ENCODE measurements around the gene CMTM7.
"Not testable (repeated sequence)": the region's sequence is repeated elsewhere in the genome, so short reads cannot be mapped to it uniquely, and the experiment has no call there.

The CMTM7 gene

DNA sequence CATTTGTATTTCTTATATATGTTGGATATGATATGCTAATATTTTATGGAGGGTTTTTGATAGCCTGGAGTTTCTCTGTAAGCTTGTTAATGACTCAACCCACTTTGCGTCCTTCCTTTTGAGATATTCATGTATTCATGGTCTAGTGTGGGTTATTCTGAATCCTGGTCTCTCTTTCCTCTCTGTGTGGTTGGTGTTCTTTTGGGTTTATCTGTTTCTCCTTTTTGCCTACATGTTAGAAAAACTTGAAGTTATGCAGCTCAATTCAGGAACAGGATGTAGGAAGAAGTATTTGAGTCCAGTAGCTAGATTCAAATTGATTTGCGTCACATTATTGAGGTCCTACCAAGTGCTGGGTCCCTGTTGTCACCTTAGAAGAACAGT is 28.1 kb downstream of the CMTM7 start:
- DNase-seq: no peak

DNA sequence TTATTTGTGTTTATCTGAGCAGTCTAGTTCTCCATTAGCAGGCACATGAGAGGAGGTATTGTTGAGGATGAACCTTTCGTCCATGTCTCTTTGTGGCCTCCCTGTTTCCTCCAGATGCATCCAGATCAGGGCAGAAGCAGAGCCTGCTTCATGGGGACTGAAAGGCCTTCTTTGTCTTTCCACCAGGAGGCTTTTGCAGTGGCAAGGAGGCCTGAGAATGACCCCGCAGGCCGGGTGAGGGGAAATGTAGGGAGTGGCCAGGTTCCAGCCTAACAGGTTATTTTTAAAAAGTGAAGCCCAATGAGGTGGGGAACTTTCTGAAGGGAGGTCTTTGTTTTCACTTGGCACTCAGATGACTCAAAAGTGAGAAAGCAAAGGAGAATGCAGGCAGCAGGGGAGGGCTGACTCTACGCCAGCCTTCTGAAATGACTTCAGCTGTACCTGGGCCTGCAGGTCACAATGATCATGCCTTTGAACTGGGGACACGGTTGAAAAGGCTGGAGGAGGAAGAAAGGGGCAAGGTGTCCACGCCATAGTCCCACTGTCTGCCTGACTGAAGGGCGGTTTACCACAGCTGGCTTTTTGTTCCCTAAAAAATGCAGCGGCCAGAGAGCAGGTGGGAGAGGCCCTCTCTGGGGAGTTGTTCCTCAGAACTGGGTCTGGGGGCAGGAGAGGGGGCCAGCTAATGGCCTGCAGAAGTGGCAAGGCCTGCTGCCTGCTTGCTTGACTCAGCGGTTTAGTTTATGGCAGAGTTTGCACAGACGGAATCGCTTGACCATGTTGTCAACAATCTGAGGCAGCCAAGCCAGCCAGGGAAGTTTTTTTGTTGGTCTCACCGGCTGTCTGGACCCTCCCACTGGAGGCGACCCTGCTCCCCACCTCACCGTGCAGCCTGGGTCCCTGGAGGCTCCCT is 28.7 kb downstream of the CMTM7 start:
- DNase-seq: no peak

DNA sequence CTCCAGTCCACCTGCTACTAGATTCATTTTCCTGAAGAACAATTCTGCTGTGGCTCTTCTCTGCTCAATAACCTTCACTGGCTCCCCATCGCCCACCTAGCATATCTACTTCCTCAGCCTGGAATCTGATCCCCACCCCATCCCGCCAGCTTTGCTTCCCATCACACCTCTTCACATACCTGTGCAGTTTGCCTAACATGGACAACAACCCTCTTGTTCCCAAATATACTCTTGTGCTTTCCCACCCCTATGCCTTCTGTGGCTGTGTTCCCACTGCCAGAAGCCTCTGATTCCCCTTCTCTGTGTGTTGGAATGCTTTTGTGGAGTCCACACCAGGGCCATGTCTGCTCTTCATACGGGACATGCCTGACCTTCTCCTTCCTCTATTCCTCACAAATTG is 29.5 kb downstream of the CMTM7 start:
- no peak for DNase-seq

DNA sequence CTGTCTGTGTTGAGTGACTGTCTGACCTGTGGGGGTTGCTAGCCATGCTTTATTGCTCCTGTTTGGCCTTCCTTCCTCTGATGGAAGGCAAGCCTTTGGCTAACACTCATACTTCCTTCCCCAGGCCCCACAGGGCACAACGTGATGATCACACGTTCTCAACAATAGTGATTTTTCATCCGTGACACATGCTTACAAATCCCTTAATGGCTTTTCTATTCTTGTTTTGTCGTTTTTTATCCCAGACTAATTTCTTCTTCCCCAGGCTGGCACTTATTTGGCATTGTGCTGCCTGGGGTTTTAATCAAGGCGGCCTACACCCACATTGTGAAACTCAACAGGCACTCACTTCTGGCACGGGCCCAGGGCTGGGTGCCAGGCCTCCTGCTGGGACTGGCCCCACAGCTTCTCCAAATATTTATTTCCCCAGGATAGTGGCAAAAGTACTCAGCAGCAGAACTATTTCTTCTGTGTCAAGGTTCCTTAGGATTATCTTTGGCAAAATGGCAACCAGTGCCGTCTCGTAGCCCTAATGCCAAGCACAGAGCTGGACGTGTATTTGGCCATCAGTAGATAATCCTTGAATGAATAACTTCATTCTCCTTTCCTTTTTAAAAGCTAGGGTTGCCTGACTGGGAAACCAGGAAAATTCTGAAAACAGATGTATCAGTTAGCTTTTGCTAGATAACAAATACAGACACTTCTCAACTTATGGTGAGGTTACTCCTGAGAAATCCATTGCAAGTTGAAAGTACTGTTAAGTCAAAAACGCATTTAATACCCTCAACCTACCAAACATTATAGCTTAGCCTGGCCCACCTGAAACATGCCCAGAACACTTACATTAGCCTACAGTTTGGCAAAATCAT is 30.6 kb downstream of the CMTM7 start:
- peak; percentile 41 for DNase-seq

DNA sequence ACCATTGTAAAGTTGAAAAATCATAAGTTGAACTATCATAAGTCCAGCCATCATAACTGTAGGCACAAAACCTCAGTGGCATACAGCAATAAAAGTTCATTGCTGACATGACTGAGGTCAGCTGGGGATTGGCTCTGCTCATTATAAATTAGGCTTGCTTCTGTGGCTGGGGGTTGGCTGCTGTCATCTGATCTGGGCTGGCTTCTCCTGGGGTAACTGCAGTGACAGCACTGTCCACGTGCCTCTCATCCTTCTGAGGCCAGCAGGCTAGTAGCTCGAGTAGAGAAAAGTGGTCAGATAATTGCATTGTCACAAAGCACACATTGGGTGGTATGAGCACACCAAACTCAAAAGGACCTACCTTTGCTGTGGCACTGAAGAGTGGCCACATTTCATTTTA is 31.3 kb downstream of the CMTM7 start:
- DNase-seq: no peak

DNA sequence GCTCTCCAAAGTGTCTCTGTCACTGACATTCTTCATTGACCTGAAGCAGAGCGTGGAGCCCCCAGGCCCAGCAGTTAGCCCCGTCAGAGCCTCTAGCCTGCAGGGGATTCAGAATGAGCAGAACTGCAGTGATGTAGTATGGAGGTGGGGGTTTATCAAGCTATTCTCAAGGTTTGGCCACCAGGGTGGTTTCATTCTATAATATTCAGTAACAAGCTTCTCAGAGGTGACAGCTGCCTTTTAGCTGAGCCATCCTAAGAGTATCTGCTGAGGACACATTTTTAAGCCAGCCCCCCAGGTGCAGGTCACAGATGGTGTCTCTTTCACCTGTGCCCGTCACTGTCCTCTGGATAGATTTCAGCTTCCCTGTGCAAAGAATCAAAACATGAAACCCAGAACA is 31.9 kb downstream of the CMTM7 start:
- DNase-seq: no peak

DNA sequence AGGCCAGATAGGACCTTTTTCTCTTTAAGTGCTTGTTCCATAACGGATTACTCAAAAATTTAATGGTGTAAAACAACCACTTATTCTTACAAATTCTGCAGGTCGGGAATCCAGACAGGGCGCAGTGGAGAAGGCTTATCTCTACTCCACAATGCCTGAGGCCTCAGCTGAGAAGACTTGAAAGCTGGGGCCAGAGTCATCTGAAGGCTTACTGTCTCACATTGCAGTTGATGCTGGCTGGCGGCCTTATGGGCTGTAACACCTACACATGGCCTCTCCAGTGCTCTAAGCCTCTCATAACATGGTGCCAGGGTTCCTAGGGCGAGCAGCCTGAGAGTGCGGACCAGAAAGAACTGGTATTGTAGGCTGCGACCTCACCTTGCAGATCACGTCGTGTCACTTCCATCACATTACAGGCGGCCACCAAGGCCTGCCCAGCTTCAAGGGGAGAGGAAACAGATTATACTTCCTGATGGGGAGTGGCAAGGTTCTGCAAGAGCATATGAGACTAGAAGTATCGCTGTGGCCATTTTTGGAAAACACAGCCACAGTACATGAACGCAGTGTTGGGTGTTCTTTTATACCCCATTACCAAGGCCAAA is 32.4 kb downstream of the CMTM7 start:
- DNase-seq: no peak

DNA sequence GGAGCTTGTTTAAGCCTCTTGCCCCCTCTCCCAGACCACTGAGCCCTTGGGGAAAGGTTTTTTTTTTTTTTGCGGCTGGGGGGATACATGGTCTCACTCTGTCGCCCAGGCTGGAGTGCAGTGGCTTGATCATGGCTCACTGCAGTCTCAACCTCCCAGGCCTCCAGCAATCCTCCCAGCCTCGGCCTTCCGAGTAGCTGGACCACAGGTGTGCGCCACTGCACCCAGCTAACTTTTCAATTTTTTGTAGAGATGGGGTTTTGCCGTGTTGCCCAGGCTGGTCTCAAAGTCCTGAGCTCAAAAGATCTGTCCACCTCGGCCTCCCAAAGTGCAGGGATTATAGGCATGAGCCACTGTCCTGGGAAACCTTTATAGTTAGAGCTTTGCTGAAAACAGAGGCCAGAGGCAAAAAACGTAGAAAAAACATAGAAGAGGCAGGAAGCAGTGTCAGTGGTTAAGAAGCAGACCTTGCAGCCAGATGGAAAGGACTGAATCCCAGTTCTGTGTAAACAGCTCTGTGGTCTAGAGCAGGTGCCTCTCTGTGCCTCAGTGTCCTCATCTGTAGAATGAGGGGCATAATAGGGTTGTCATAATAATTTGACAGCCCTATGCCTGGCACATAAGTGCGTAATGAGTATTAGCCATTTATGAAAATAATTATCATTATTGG is 33.1 kb downstream of the CMTM7 start:
- no peak for DNase-seq

DNA sequence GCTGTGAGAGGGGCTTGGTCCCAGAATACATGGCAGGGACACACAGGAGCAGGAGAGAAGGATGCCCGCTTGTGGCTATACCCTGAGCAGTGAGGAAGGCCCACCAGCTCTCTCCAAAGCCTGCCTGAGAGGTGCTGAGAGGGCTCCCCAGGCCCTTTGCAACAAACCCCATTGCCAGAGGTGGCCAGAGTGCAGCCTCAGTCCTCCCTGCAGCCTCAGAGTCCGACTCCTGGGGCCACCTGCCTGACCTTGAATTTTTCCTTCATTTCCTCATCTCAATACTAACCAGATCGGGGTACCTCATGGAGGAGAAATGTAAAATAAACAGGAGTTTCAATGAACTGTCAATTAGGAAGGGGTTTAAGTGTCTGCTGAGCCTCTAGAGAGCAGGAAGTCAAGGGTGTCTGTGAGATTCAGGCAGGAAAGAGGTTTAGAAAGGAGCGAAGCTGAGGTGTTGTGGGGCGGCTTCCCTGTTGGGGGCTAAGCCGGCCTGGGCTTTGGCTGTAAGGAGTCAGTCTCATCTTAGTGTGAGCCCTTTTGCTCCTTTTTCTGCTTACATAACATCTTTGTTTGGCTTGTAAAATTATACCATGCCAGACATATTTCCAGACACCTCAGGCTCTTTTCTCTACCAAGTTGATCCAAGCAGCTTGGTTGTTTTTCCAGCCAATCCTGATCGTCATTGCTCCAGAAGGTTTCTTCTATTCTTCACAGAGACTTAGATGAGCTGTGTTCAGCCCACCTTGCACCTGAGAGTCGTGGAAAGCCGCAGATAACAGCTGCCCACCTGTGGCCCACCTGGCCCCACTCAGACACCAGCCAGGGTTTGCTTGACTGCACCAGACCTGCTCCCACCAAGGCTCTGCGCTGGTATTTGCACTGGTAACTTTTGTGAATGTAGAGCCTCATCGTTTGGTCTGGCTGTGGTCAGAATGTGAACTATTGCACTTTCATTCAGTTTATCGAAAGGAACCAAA is 36.7 kb downstream of the CMTM7 start:
- no peak for DNase-seq

DNA sequence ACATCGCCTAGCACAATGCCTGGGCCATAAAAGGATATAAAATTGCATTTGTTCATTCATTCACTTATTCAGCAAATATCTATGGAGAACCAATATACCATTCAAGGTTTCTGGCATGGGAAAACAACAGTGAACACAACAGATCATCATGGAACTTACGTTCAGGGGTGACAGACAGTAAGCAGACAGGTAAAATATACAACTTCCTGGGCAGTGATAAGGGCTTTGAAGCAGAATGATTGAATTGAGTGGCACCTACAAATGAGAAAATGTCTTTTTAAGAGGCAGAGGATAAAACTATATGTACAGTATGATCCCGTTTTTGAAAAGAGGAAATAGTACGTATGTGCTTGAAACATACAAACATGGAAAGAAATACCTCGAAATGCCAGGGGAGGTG is 39.2 kb downstream of the CMTM7 start:
- DNase-seq: no peak

DNA sequence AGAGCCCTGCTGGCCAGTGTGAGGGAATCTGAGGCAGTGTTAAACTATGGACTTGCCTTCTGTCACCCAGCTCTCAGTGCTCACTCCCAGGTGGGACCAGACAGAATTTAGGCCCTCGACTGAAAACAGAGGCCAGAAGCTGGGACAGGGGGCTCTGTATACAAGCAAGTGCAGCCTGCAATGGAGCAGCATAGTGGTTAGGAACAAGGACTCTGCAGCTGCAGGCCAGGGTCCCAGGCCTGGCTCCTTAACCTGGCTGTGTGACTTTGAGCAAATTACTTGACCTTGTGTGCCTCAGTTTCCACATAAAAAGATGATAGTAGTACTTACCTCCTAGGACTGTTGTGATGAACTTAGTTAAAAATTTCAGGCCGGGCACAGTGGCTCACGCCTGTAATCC is 39.8 kb downstream of the CMTM7 start:
- no peak for DNase-seq

DNA sequence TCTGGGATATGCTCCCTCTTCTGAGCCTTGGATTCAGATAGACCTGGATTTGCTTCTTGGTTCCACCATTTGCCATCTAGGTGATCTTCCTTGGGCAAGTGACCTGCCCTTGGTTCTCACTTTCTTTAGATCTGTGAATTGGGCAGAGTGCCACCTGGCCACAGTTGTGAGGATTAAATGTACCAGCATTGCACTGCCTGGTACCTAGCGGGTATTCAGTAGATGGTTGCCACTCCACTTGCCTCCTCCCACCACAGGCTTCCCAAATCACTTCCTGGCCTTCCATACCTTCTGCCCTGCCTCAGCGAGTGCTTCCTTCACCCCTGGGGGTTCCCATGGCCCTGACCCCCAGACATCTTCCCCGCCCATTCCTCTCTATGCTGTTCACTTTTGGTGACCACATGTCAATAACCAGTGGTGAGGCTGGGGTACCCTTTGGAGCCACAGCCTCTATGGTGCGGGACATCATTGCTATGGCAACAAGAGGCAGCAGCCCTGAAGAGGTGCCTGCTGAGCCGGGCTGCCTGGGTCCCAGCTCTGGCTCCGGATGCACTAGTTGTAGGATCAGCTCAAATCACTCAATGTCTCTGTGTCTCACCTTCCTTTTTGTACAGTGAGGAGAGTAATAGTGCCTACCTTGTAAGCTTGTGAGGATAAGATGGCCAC is 40.5 kb downstream of the CMTM7 start:
- DNase-seq: no peak

DNA sequence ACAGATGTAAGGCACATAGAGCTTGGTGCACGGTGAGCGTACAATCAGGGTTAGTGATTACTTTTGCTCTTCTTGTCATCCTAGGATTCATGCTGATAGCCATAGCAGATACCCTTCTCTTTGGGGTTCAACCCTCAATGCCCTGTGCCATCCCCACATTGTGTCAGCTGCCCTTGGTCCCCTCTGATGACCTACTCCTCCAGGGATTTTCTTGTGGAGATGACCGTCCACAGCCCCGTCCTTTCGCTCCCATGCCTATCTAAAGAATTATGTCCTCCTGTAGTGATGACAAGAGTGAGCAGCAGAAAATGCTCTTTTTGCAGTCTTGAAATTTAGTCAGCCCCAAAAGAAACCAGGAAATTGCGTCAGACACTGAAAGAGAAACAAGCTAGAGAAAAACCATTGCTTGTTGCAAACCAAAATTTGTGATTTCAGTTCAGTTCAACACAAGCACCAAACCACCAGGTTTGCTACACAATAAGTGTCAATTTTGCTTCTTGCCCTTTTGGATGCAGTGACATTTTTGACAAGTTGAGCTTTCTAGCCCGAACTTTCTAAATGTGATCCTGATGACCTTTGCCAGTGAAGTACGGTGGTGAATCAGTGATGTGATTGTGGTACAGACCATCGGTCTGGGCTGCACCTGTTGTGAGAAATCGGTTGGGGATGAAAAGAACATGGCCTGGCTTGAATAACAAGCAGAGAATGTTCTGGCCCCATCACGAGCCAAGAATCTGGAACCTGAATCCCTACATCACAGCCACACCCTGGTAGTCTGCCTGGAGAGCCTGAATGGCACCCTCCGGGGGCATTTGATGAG is 41.3 kb downstream of the CMTM7 start:
- no peak for DNase-seq

DNA sequence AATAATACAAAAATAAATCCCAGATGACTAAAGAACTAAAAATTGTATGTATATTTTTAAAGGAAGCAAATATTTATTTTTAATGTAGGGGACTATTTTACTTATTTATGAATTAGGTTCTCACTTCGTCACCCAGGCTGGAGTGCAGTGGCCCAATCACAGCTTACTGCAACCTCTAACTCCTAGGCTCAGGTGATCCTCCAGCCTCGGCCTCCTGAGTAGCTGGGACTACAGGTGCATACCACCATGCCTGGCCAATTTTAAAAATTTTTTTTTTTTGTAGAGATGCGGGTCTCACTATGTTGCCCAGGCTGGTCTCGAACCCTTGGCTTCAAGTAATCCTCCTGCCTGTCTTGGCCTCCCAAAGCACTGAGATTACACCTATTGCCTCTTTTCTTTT is 42.6 kb downstream of the CMTM7 start:
- DNase-seq: no peak

DNA sequence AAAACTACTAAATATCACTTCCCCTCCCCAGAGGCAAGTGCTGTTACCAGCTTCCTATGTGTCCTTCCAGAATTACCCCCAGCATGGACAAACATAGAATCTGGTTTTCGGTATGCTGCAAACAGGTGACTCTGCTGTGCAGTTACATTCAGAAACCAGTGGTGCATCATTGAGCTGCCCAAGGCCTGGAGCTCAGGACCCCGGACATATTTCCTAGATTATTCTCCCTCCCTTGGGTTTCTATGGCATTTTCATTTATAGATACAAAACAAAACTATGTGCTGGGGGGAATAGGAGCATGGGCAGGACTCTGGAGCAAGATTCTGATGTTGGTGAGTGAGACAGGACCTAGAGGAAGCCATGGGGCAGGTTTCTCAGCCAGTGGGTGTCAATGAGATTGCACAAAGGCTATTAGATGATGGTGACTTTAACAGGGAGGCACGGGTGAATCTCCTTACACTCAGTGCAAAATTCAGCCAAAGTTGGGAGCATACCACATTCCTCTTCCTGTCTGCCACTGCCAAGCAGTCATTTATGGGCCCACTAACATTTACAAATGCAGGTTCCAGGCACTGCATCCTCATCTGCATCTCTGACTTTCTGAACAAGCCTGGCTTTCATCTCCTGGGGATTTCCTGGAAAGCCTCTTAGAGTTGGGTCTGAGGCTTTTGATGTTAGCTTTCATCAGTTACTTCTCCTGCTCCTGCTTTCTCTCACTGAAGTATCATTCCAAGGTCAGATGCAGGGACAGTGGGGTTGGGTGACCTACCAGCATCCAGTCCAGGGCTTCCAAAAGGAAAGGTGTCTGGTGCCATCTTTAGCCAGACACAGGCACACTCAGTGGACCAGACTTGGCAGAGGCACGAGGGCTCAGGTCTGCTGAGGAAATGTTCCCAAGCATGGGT is 44.5 kb downstream of the CMTM7 start:
- no peak for DNase-seq

DNA sequence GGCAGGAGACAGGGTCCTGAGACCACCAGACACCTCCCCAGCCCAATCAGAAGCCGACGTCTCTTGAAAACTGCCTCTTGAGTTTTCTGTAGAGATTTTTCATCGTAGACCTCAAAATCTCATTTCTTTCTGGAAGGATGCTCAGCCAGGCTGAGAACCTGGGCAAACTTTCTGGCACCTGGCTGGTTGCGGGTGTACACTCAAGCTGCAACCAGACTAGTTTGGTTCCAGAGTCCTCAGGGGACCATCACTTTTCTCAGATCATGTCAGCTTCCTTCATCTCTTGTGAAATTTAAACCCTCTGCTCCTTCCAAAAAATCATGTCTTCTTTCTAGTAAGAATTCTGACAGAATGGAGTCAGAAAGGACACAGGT is 45.1 kb downstream of the CMTM7 start:
- no peak for DNase-seq

DNA sequence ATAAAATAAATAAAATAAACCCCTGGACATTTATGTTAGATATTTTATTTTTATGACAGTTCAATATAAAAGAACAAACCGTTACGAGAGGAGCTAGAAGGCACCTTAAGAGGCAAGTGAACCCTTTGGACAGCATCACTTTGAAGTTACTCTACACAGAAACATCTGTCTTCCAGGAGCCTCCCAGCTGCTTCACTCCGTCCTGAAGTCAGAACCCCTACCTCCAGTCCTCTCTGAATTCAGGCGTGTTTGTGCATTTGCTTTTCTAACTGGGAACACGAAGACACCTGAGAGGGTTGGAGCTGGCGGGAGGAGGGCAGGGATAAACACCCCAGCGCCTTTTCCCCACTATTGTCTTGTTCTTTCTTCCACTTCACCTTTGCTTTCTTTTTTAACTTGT is 46.2 kb downstream of the CMTM7 start:
- no peak for DNase-seq

DNA sequence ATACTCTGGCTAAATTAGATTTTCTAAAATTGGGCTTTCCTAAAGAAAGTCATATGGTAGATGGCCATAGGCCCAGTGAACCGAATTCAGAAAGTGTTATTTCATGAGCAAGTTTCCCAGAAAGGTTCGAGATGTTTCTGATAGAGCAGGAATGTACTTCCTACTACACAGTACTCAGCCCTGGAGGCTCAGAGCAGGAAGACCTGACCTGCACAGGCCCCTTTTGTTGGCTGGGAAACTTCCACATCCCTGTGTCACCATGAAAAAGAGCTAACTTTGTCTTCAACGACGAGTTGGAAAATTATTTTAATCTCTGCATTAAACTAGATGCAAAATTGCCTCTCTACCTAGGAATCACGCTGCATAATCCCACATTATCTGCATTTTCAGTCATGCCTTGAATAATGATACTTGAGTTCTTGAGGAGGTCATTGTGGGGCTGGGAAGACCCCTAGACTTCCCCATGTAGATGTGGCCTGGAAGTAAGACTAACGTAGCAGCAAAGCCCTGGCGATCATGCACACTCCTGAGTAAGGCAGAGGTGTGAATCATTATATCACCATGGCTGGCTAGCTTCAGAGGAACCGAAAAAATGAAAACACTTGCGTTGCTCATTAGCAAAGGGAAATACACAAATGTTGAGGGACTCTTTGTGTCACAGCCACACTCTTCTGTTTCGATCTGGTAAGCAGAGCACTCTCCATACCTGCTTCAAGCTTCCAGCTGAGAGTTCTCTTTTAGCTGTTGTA is 47.1 kb downstream of the CMTM7 start:
- DNase-seq: no peak

DNA sequence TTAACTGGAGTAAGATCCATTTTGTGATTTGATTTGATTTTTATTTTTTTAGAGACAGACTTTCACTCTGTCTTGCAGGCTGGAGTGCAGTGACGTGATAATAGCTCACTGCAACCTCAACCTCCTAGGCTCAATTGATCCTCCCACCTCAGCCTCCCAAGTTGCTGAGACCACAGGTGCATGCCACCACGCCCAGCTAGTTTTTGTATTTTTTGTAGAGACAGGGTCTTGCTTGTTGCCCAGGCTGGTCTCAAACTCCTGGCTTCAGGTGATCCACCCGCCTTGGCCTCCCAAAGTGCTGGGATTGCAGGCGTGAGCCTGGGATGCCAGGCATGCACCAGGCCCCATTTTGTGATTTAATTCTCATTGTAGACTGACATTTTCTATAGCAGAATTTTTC is 47.8 kb downstream of the CMTM7 start:
- DNase-seq: not testable (repeated sequence)
